ENCODE results near the gene UTP14C. TPM values are rescaled to one million over a fixed set of nuclear protein-coding genes. Genes with fewer than 3 reads are reported as not detected.
A peak's percentile ranks its signal among the peaks of the same experiment; 100 is the strongest.

The UTP14C gene
- total RNA-seq, 1 donor from 2014 or later = 20.6 TPM

DNA sequence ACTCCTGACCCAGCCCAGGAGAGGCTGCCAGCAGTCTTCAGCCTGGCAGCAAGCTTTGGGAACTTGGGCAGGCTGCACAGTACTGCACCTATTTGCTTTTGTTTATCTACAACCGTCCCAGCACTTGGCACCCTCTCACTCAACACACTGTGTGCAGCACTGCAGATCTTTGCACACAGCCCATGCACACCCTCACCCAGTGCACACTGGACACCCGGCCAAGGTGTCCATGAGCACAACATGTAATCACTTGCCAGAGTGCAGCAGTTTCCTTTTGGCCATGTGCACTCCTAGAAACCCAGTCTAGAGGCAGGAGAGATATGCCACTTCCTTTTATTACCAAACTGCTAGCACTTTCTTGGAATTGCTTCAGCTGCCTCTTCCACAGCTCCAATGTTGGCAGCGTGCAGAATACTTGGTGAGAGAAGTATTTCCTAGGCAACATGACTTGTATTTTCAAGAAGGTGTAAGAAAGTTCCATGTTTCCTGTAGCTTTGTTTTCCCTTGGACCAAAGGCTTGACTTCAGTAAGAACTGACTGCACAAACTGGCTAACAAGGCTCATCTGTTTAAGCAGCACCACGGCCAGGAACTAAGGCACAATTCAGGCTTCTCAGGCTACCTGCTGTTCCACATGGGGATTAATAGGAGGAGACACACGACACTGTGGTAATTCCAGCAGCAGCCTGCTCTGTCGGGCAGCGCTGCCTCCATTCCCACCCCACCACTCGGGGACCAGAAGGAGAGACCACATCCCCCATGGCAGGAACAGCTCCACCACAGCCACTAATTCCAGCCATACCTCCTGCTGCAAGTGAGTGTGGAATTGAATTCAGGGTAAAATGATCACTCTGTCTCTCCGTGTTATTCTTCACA lies 28.6 kb upstream of the UTP14C start:
- Histone ChIP-seq H3K27me3 (ENCODE audit: insufficient read depth, low read length) (peaks cover 21% of the 10 kb centered on the region), H3K9ac (ENCODE audit: low read length) (no peak overlapping the region), H4K20me1 (ENCODE audit: insufficient read depth, low read length) (peaks cover 25% of the 10 kb centered on the region), H3K4me2 (ENCODE audit: low read length) (no peak overlapping the region), H2AFZ (ENCODE audit: low read depth, low read length) (no peak overlapping the region), H3K4me3 (ENCODE audit: insufficient read depth, low read depth, low read length) (no peak overlapping the region), H3K79me2 (ENCODE audit: insufficient read depth, low read length) (no peaks in the 10 kb centered on the region), H3K9me3 (ENCODE audit: insufficient read depth, low read depth, low read length) (no peaks in the 10 kb centered on the region), H3K27ac (ENCODE audit: low read depth, low read length) (no peak overlapping the region), H3K36me3 (ENCODE audit: insufficient read depth, low read length) (no peaks in the 10 kb centered on the region), H3K4me1 (ENCODE audit: insufficient read depth, low read length) (no peaks in the 10 kb centered on the region)
- H3K27me3 Mint-ChIP-seq (ENCODE audit: low read depth, unreplicated experiment) = no peaks in the 10 kb centered on the region
- H3K9me3 Mint-ChIP-seq (ENCODE audit: unreplicated experiment) = no peaks in the 10 kb centered on the region
- H3K4me1 Mint-ChIP-seq (ENCODE audit: low read depth, unreplicated experiment) = peaks cover 11% of the 10 kb centered on the region
- no peak for FAIRE-seq
- H3K36me3 Mint-ChIP-seq (ENCODE audit: low read depth, unreplicated experiment) = no peaks in the 10 kb centered on the region
- peak; percentile 18 for DNase-seq (ENCODE audit: low read depth)
- H3K27ac Mint-ChIP-seq (ENCODE audit: unreplicated experiment) = no peak overlapping the region
- H3K4me3 Mint-ChIP-seq (ENCODE audit: unreplicated experiment) = no peak overlapping the region
- TF ChIP-seq EZH2 (IDR thresholded peaks at IDR 0.05; ENCODE audit: insufficient read depth, low read length) (no peak), CTCF (IDR thresholded peaks at IDR 0.05; ENCODE audit: insufficient read depth, low read depth, low read length) (no peak)

DNA sequence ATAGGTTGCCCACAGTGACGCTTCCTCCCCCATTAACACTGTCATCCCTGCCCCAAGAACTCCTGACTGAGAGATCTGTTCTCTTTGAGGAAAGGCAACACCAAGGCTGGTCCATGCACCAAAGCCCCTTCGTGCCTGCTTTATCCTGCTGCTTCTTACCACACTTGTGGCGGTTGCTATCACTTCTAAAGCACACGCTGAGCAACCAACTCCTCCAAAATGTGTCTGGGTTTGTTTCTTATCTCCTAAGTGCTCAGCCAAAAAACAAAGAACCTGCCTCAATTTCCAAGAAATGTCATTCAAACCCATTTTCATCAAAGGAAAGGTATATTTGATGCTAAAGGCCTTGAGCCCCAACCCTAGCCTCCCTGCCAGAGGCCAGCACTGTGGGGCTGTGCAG lies 27.9 kb upstream of the UTP14C start:
- Histone ChIP-seq H3K4me3 (ENCODE audit: insufficient read depth, low read depth, low read length) (no peak overlapping the region), H2AFZ (ENCODE audit: low read depth, low read length) (no peak overlapping the region), H3K79me2 (ENCODE audit: insufficient read depth, low read length) (no peaks in the 10 kb centered on the region), H3K9me3 (ENCODE audit: insufficient read depth, low read depth, low read length) (no peaks in the 10 kb centered on the region), H3K9ac (ENCODE audit: low read length) (no peak overlapping the region), H3K4me1 (ENCODE audit: insufficient read depth, low read length) (no peaks in the 10 kb centered on the region), H4K20me1 (ENCODE audit: insufficient read depth, low read length) (peaks cover 25% of the 10 kb centered on the region), H3K36me3 (ENCODE audit: insufficient read depth, low read length) (no peaks in the 10 kb centered on the region), H3K27me3 (ENCODE audit: insufficient read depth, low read length) (peaks cover 21% of the 10 kb centered on the region), H3K27ac (ENCODE audit: low read depth, low read length) (no peak overlapping the region), H3K4me2 (ENCODE audit: low read length) (no peak overlapping the region)
- H3K4me1 Mint-ChIP-seq (ENCODE audit: low read depth, unreplicated experiment) = peaks cover 11% of the 10 kb centered on the region
- no peaks in the 10 kb centered on the region for H3K9me3 Mint-ChIP-seq (ENCODE audit: unreplicated experiment)
- H3K27me3 Mint-ChIP-seq (ENCODE audit: low read depth, unreplicated experiment) = no peaks in the 10 kb centered on the region
- H3K4me3 Mint-ChIP-seq (ENCODE audit: unreplicated experiment) = no peak overlapping the region
- no peaks in the 10 kb centered on the region for H3K36me3 Mint-ChIP-seq (ENCODE audit: low read depth, unreplicated experiment)
- FAIRE-seq = no peak
- TF ChIP-seq EZH2 (IDR thresholded peaks at IDR 0.05; ENCODE audit: insufficient read depth, low read length) = no peak
- TF ChIP-seq CTCF (IDR thresholded peaks at IDR 0.05; ENCODE audit: insufficient read depth, low read depth, low read length) = no peak
- no peak for DNase-seq (ENCODE audit: low read depth)
- no peak overlapping the region for H3K27ac Mint-ChIP-seq (ENCODE audit: unreplicated experiment)

DNA sequence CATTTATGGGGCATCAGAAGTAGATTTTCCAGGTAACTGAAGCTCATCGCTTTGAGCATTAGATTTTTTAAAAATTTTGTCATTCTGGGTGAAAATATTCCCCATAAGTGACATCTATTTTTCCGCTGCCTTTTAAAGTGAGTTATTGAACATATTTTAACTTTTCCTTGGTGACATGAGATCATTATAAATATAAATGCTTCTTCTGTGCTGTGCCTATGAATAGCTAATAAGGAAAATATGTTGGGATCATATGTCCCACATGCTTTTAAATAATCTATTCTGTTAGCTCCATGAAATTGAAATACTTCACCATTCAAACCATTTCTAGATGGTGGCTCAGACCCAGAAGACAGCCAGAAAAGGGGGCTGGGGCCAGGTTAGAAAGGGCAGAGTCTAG lies 27.3 kb upstream of the UTP14C start:
- H2AFZ ChIP-seq (ENCODE audit: low read depth, low read length) = no peak overlapping the region
- Mint-ChIP-seq H3K4me3 (ENCODE audit: unreplicated experiment) (no peak overlapping the region), H3K27me3 (ENCODE audit: low read depth, unreplicated experiment) (no peaks in the 10 kb centered on the region), H3K36me3 (ENCODE audit: low read depth, unreplicated experiment) (no peaks in the 10 kb centered on the region), H3K4me1 (ENCODE audit: low read depth, unreplicated experiment) (peaks cover 11% of the 10 kb centered on the region), H3K9me3 (ENCODE audit: unreplicated experiment) (no peaks in the 10 kb centered on the region), H3K27ac (ENCODE audit: unreplicated experiment) (no peak overlapping the region)
- H3K4me2 ChIP-seq (ENCODE audit: low read length) = no peak overlapping the region
- H3K9ac ChIP-seq (ENCODE audit: low read length) = no peak overlapping the region
- FAIRE-seq (no peak), DNase-seq (ENCODE audit: low read depth) (no peak)
- no peaks in the 10 kb centered on the region for H3K36me3 ChIP-seq (ENCODE audit: insufficient read depth, low read length)
- no peaks in the 10 kb centered on the region for H3K9me3 ChIP-seq (ENCODE audit: insufficient read depth, low read depth, low read length)
- no peak overlapping the region for H3K27ac ChIP-seq (ENCODE audit: low read depth, low read length)
- no peak overlapping the region for H3K4me3 ChIP-seq (ENCODE audit: insufficient read depth, low read depth, low read length)
- TF ChIP-seq CTCF (IDR thresholded peaks at IDR 0.05; ENCODE audit: insufficient read depth, low read depth, low read length) (no peak), EZH2 (IDR thresholded peaks at IDR 0.05; ENCODE audit: insufficient read depth, low read length) (no peak)
- no peaks in the 10 kb centered on the region for H3K4me1 ChIP-seq (ENCODE audit: insufficient read depth, low read length)
- no peaks in the 10 kb centered on the region for H3K79me2 ChIP-seq (ENCODE audit: insufficient read depth, low read length)
- peaks cover 25% of the 10 kb centered on the region for H4K20me1 ChIP-seq (ENCODE audit: insufficient read depth, low read length)
- H3K27me3 ChIP-seq (ENCODE audit: insufficient read depth, low read length) = peaks cover 21% of the 10 kb centered on the region
